WTC11 (cell line): ENCODE results near the gene DNAJB12. TPM values are rescaled to one million over a fixed set of nuclear protein-coding genes. Genes with fewer than 3 reads are reported as not detected.

Experiments used
- ATAC-seq: fragments of 200-7000 bp; cut with Tn5 transposase; 2 replicates; pipeline ENCODE4 v1.10.0; 2021; ENCODE audit warnings: mild to moderate bottlenecking, moderate library complexity
- CTCF ChIA-PET: fragments of 300-600 bp; sonication (Branson Sonifier 250); formaldehyde crosslinking; loops from one replicate; lab custom pipeline; 2021; ENCODE audit warnings: antibody characterized with exemption; lab: Charles Lee
- POLR2A ChIA-PET: fragments of 350-600 bp; sonication (Branson Sonifier 250); formaldehyde crosslinking; loops from one replicate; lab custom pipeline; 2021; ENCODE audit warnings: antibody characterized with exemption; lab: Charles Lee
- DNase-seq: peaks from one replicate; pipeline ENCODE4 v3.0.0; 2021; ENCODE audit warnings: low spot score
- H3K27ac Mint-ChIP-seq: 2 replicates; pipeline ENCODE4 v1.8.0; 2021; ENCODE audit warnings: mixed read lengths
- H3K27me3 Mint-ChIP-seq: 2 replicates; pipeline ENCODE4 v1.8.0; 2021; ENCODE audit warnings: low read depth, mild to moderate bottlenecking, moderate library complexity, mixed read lengths
- H3K36me3 Mint-ChIP-seq: 2 replicates; pipeline ENCODE4 v1.8.0; 2021; ENCODE audit warnings: mixed read lengths
- H3K4me1 Mint-ChIP-seq: 2 replicates; pipeline ENCODE4 v1.8.0; 2022; ENCODE audit warnings: mixed read lengths
- H3K4me3 Mint-ChIP-seq: 2 replicates; pipeline ENCODE4 v1.8.0; 2021; ENCODE audit warnings: mild to moderate bottlenecking, moderate library complexity, mixed read lengths
- H3K9me3 Mint-ChIP-seq: 2 replicates; pipeline ENCODE4 v1.8.0; 2021; ENCODE audit warnings: mixed read lengths
- EMX1 ChIP-seq: fragments of 250-450 bp; sonication (Bioruptor Pico); IDR thresholded peaks from 2 replicates; pipeline ENCODE4 v1.8.0; 2021; ENCODE audit warnings: mild to moderate bottlenecking
- IRF2 ChIP-seq: sonication (generic); formaldehyde crosslinking; IDR thresholded peaks from 2 replicates; pipeline ENCODE4 v1.8.0; 2022; ENCODE audit warnings: low read depth, missing genetic modification reagents, borderline replicate concordance
- NR2C2 ChIP-seq: sonication (generic); formaldehyde crosslinking; IDR thresholded peaks from 2 replicates; pipeline ENCODE4 v1.8.0; 2022; ENCODE audit warnings: mild to moderate bottlenecking, missing genetic modification reagents
- SMAD3 ChIP-seq: sonication (generic); formaldehyde crosslinking; IDR thresholded peaks from 2 replicates; pipeline ENCODE4 v1.8.0; 2022; ENCODE audit warnings: missing genetic modification reagents, mild to moderate bottlenecking, borderline replicate concordance
- USF1 ChIP-seq: sonication (generic); formaldehyde crosslinking; IDR thresholded peaks from 2 replicates; pipeline ENCODE4 v1.8.0; 2022; ENCODE audit warnings: mild to moderate bottlenecking, missing genetic modification reagents
- ZMAT4 ChIP-seq: fragments of 250-450 bp; sonication (Bioruptor Pico); IDR thresholded peaks from 2 replicates; pipeline ENCODE4 v1.9.0; 2021; ENCODE audit warnings: mild to moderate bottlenecking
- ZNF317 ChIP-seq: sonication (generic); formaldehyde crosslinking; IDR thresholded peaks from 2 replicates; pipeline ENCODE4 v1.8.1; 2023; ENCODE audit warnings: low read depth, mild to moderate bottlenecking, moderate library complexity, missing genetic modification reagents, borderline replicate concordance
- ZNF416 ChIP-seq: fragments of 250-450 bp; sonication (Bioruptor Pico); IDR thresholded peaks from 2 replicates; pipeline ENCODE4 v1.9.0; 2021; ENCODE audit warnings: mild to moderate bottlenecking, inconsistent platforms
- ZNF423 ChIP-seq: fragments of 250-450 bp; sonication (Bioruptor Pico); IDR thresholded peaks from 2 replicates; pipeline ENCODE4 v2.1.2; 2022; ENCODE audit warnings: mild to moderate bottlenecking, moderate library complexity
- ZNF671 ChIP-seq: fragments of 250-450 bp; sonication (Bioruptor Pico); IDR thresholded peaks from 2 replicates; pipeline ENCODE4 v1.8.0; 2021; ENCODE audit warnings: mild to moderate bottlenecking
- total RNA-seq: library from RNA; stranded (reverse); gene quantifications from 3 replicates; pipeline ENCODE4 v1.2.3, GENCODE V29; 2021
- TF ChIP-seq, protein P1 (sequence below): sonication (generic); formaldehyde crosslinking; IDR thresholded peaks from 2 replicates; pipeline ENCODE4 v1.8.0; 2022; ENCODE audit warnings: mild to moderate bottlenecking, missing genetic modification reagents
- TF ChIP-seq, protein P2 (sequence below): sonication (generic); formaldehyde crosslinking; IDR thresholded peaks from 2 replicates; pipeline ENCODE4 v1.8.0; 2022; ENCODE audit warnings: mild to moderate bottlenecking, missing genetic modification reagents
- TF ChIP-seq, protein P3 (sequence below): sonication (generic); formaldehyde crosslinking; IDR thresholded peaks from 2 replicates; pipeline ENCODE4 v1.8.1; 2023; ENCODE audit warnings: mild to moderate bottlenecking, missing genetic modification reagents, moderate library complexity
- TF ChIP-seq, protein P4 (sequence below): sonication (generic); formaldehyde crosslinking; conservative IDR thresholded peaks from 2 replicates; pipeline ENCODE4 v1.8.1; 2022; ENCODE audit warnings: mild to moderate bottlenecking, missing genetic modification reagents
- TF ChIP-seq, protein P5 (sequence below): sonication (generic); formaldehyde crosslinking; IDR thresholded peaks from 2 replicates; pipeline ENCODE4 v1.8.1; 2022; ENCODE audit warnings: mild to moderate bottlenecking, missing genetic modification reagents, moderate library complexity, borderline replicate concordance
- TF ChIP-seq, protein P6 (sequence below): sonication (generic); formaldehyde crosslinking; IDR thresholded peaks from 2 replicates; pipeline ENCODE4 v1.8.0; 2023; ENCODE audit warnings: mild to moderate bottlenecking, missing genetic modification reagents

The DNAJB12 gene
- total RNA-seq, 1 experiment from 2014 or later, result 21.6 TPM

DNA sequence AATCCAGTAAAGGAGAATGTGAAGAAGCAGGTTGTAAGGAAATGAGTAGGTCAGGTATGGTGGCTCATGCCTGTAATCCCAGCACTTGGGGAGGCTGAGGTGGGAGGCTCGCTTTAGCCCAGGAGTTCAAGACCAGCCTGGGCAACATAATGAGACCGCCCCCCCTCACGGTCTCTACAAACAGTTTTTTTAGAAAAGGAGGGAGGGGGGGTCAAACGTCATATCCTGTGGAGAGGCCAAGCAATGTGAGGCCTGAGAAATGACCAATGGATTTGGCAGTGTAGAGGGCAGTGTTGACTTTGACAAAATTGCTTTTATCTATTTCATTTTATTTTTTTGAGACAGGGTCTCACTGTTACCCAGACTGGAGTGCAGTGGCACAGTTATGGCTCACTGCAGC, 2.3 kb upstream of the DNAJB12 start:
- Mint-ChIP-seq H3K4me3 (no peak overlapping the region), H3K36me3 (no peaks in the 10 kb centered on the region), H3K4me1 (peaks cover 25% of the 10 kb centered on the region), H3K27me3 (no peaks in the 10 kb centered on the region; the same call in 1 of the 2 replicates), H3K27ac (no peak overlapping the region), H3K9me3 (no peaks in the 10 kb centered on the region)
- TF ChIP-seq, protein P1, sequence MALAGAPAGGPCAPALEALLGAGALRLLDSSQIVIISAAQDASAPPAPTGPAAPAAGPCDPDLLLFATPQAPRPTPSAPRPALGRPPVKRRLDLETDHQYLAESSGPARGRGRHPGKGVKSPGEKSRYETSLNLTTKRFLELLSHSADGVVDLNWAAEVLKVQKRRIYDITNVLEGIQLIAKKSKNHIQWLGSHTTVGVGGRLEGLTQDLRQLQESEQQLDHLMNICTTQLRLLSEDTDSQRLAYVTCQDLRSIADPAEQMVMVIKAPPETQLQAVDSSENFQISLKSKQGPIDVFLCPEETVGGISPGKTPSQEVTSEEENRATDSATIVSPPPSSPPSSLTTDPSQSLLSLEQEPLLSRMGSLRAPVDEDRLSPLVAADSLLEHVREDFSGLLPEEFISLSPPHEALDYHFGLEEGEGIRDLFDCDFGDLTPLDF (CRISPR knock-in tag), result no peak
- TF ChIP-seq, protein P2, sequence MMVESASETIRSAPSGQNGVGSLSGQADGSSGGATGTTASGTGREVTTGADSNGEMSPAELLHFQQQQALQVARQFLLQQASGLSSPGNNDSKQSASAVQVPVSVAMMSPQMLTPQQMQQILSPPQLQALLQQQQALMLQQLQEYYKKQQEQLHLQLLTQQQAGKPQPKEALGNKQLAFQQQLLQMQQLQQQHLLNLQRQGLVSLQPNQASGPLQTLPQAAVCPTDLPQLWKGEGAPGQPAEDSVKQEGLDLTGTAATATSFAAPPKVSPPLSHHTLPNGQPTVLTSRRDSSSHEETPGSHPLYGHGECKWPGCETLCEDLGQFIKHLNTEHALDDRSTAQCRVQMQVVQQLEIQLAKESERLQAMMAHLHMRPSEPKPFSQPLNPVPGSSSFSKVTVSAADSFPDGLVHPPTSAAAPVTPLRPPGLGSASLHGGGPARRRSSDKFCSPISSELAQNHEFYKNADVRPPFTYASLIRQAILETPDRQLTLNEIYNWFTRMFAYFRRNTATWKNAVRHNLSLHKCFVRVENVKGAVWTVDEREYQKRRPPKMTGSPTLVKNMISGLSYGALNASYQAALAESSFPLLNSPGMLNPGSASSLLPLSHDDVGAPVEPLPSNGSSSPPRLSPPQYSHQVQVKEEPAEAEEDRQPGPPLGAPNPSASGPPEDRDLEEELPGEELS (CRISPR knock-in tag), result no peak
- TF ChIP-seq ZNF671 (CRISPR knock-in tag), result no peak
- TF ChIP-seq, protein P3, sequence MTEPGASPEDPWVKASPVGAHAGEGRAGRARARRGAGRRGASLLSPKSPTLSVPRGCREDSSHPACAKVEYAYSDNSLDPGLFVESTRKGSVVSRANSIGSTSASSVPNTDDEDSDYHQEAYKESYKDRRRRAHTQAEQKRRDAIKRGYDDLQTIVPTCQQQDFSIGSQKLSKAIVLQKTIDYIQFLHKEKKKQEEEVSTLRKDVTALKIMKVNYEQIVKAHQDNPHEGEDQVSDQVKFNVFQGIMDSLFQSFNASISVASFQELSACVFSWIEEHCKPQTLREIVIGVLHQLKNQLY, result no peak
- POLR2A ChIA-PET, result no interaction called here
- CTCF ChIA-PET, result no interaction called here
- DNase-seq (no peak), ATAC-seq (no peak)

DNA sequence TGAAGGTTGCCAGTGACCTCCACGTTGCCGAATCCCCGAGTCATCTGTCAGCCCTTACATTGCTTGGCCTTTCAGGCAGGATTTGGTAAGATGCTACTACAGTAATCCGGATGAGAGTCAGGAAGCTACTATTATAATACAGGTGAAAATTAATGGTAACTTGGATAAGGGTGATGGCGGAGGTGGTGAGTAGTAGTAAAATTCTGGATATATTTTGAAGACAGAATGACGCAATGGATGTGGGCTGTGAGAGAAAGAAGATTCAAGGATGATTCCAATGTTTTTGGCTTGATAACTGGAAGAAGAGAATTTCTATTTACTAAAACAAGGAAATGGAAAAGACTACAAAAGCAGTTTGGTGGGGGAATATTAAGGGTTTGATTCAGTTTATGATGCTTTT, 1.4 kb upstream of the DNAJB12 start:
- TF ChIP-seq, protein P4, sequence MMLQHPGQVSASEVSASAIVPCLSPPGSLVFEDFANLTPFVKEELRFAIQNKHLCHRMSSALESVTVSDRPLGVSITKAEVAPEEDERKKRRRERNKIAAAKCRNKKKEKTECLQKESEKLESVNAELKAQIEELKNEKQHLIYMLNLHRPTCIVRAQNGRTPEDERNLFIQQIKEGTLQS (CRISPR knock-in tag), result no peak
- TF ChIP-seq, protein P5, sequence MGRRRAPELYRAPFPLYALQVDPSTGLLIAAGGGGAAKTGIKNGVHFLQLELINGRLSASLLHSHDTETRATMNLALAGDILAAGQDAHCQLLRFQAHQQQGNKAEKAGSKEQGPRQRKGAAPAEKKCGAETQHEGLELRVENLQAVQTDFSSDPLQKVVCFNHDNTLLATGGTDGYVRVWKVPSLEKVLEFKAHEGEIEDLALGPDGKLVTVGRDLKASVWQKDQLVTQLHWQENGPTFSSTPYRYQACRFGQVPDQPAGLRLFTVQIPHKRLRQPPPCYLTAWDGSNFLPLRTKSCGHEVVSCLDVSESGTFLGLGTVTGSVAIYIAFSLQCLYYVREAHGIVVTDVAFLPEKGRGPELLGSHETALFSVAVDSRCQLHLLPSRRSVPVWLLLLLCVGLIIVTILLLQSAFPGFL (CRISPR knock-in tag), result no peak
- TF ChIP-seq ZNF423 (no peak), ZNF416 (CRISPR knock-in tag) (no peak), ZNF317 (no peak), EMX1 (CRISPR knock-in tag) (no peak), SMAD3 (no peak), NR2C2 (CRISPR knock-in tag) (no peak), IRF2 (no peak), USF1 (CRISPR knock-in tag) (no peak), ZMAT4 (no peak)
- TF ChIP-seq, protein P6, sequence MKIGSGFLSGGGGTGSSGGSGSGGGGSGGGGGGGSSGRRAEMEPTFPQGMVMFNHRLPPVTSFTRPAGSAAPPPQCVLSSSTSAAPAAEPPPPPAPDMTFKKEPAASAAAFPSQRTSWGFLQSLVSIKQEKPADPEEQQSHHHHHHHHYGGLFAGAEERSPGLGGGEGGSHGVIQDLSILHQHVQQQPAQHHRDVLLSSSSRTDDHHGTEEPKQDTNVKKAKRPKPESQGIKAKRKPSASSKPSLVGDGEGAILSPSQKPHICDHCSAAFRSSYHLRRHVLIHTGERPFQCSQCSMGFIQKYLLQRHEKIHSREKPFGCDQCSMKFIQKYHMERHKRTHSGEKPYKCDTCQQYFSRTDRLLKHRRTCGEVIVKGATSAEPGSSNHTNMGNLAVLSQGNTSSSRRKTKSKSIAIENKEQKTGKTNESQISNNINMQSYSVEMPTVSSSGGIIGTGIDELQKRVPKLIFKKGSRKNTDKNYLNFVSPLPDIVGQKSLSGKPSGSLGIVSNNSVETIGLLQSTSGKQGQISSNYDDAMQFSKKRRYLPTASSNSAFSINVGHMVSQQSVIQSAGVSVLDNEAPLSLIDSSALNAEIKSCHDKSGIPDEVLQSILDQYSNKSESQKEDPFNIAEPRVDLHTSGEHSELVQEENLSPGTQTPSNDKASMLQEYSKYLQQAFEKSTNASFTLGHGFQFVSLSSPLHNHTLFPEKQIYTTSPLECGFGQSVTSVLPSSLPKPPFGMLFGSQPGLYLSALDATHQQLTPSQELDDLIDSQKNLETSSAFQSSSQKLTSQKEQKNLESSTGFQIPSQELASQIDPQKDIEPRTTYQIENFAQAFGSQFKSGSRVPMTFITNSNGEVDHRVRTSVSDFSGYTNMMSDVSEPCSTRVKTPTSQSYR, result no peak
- H3K27ac Mint-ChIP-seq, result peak overlapping the region; percentile 79; the same call in 1 of the 2 replicates
- ATAC-seq, result no peak
- CTCF ChIA-PET, result no interaction called here
- H3K4me1 Mint-ChIP-seq, result peaks cover 27% of the 10 kb centered on the region
- no peaks in the 10 kb centered on the region; the same call in 1 of the 2 replicates for H3K27me3 Mint-ChIP-seq
- peak overlapping the region; percentile 48 for H3K4me3 Mint-ChIP-seq
- no peaks in the 10 kb centered on the region for H3K36me3 Mint-ChIP-seq
- no peak for DNase-seq
- POLR2A ChIA-PET, result no interaction called here
- H3K9me3 Mint-ChIP-seq, result no peaks in the 10 kb centered on the region
